ENCODE measurements around the gene BCLAF1.

DNA sequence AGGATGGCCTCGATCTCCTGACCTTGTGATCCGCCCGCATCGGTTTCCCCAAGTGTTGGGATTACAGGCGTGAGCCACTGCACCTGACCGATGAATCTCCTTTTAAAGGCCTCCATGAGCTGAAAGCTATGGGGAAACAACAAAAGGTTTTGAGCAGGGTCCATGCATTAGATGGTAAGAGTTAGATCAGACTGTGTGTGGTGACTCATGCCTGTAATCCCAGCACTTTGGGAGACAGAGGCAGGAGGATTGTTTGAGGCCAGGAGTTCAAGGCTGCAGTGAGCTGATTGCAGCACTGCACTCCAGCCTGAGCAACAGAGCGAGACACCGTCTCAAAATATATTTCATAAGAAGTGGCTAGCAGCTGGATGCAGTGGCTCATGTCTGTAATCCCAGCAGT is 41.0 kb upstream of the BCLAF1 start:
- no peak for TF ChIP-seq CTCF (IDR thresholded peaks at IDR 0.05)
- TF ChIP-seq POLR2A (IDR thresholded peaks at IDR 0.05) = no peak

Measured in body of pancreas (tissue), 4 donors.